GM18907 (cell line): ENCODE measurements around the gene DDX51.

ENCODE experiments used
- ATAC-seq: cut with Tn5 transposase; IDR thresholded peaks from one replicate; pipeline ENCODE4 v1.9.1; 2021; ENCODE audit warnings: mild to moderate bottlenecking, moderate library complexity; ENCODE audit not compliant: unreplicated experiment

DDX51 gene

GRCh38 chr12:132144115-132144809 lies at the start of gene DDX51, which contains the start of gene NOC4L:
Gene DDX51 (minus strand): TSS chr12:132144319. CDS start chr12:132144296, 23 bp downstream.
Gene NOC4L (plus strand): TSS chr12:132144457. CDS start chr12:132144489, 32 bp downstream.
- ATAC-seq, result peak; percentile 79

- ATAC-seq, result no peak
These were observed 47.8 kb upstream of the DDX51 start for GRCh38 chr12:132191715-132192553.

GRCh38 chr12:132190834-132191500 lies 46.8 kb upstream of the DDX51 start:
- ATAC-seq, result no peak

- peak; percentile 32 for ATAC-seq
These were observed 46.1 kb upstream of the DDX51 start for GRCh38 chr12:132190012-132190755.

GRCh38 chr12:132189378-132190011 lies 45.4 kb upstream of the DDX51 start:
- peak; percentile 91 for ATAC-seq

- ATAC-seq, result no peak
These were observed 44.8 kb upstream of the DDX51 start for GRCh38 chr12:132188916-132189325.

GRCh38 chr12:132188451-132188901 lies 44.4 kb upstream of the DDX51 start:
- no peak for ATAC-seq

- ATAC-seq, result no peak
These were observed 43.7 kb upstream of the DDX51 start for GRCh38 chr12:132187646-132188450.

- ATAC-seq, result no peak
These were observed 42.9 kb upstream of the DDX51 start for GRCh38 chr12:132186857-132187620.

- ATAC-seq, result no peak
These were observed 42.2 kb upstream of the DDX51 start for GRCh38 chr12:132186208-132186856.

GRCh38 chr12:132185705-132186104 lies 41.6 kb upstream of the DDX51 start:
- no peak for ATAC-seq

- no peak for ATAC-seq
These were observed 38.7 kb upstream of the DDX51 start for GRCh38 chr12:132182711-132183365.

GRCh38 chr12:132182206-132182710 lies 38.1 kb upstream of the DDX51 start:
- ATAC-seq, result no peak

- ATAC-seq, result no peak
These were observed 37.6 kb upstream of the DDX51 start for GRCh38 chr12:132181570-132182200.

GRCh38 chr12:132180648-132181546 lies 36.8 kb upstream of the DDX51 start:
- ATAC-seq, result no peak
